A673 (cell line): ENCODE data around the gene SHOX. TPM values are rescaled to one million over a fixed set of nuclear protein-coding genes. Genes with fewer than 3 reads are reported as not detected.

Experiments used
- BruUV-seq: library from RNA; stranded (reverse); fragments of 400-500 nt; replicated peaks from 2 replicates; lab custom pipeline; 2021; lab: Mats Ljungman, UMichigan
- CTCF ChIA-PET: fragments of 300-600 bp; sonication (Branson Sonifier 250); formaldehyde crosslinking; loops from one replicate; lab custom pipeline; 2022; ENCODE audit warnings: antibody characterized with exemption; lab: Charles Lee
- POLR2A ChIA-PET: fragments of 300-600 bp; sonication (Branson Sonifier 250); formaldehyde crosslinking; loops from one replicate; lab custom pipeline; 2022; ENCODE audit warnings: antibody characterized with exemption; ENCODE audit not compliant: low non-redundant PET; lab: Charles Lee
- DNase-seq: peaks from one replicate; pipeline ENCODE4 v3.0.0-alpha.2; 2015; ENCODE audit warnings: low spot score
- H3K27ac ChIP-seq: fragments of 200-600 bp; sonication (generic); 2 replicates; pipeline ENCODE4 v1.5.1; 2016; ENCODE audit warnings: mixed run types, low read depth, mild to moderate bottlenecking, mixed read lengths, antibody characterized with exemption, low read length; ENCODE audit not compliant: poor library complexity, severe bottlenecking
- H3K27me3 ChIP-seq: fragments of 200-600 bp; sonication (generic); replicated peaks from 2 replicates; pipeline ENCODE4 v1.6.1; 2017; ENCODE audit warnings: mixed run types, low read depth, mild to moderate bottlenecking, mixed read lengths, antibody characterized with exemption, low read length; ENCODE audit not compliant: insufficient read depth, poor library complexity
- H3K36me3 ChIP-seq: fragments of 200-600 bp; sonication (generic); 2 replicates; pipeline ENCODE4 v1.6.1; 2016; ENCODE audit warnings: mixed run types, mild to moderate bottlenecking, mixed read lengths, antibody characterized with exemption, low read length; ENCODE audit not compliant: insufficient read depth, poor library complexity, severe bottlenecking
- H3K4me1 ChIP-seq: fragments of 200-600 bp; sonication (generic); 2 replicates; pipeline ENCODE4 v1.6.1; 2017; ENCODE audit warnings: mixed run types, mild to moderate bottlenecking, mixed read lengths, antibody characterized with exemption, low read length; ENCODE audit not compliant: insufficient read depth, poor library complexity, severe bottlenecking
- H3K4me3 ChIP-seq: fragments of 200-600 bp; sonication (generic); 2 replicates; pipeline ENCODE4 v1.5.1; 2016; ENCODE audit warnings: low read depth, mixed run types, mild to moderate bottlenecking, mixed read lengths, low read length; ENCODE audit not compliant: poor library complexity, severe bottlenecking
- H3K9me3 ChIP-seq: fragments of 200-600 bp; sonication (generic); 2 replicates; pipeline ENCODE4 v1.6.1; 2016; ENCODE audit warnings: mixed run types, low read depth, mild to moderate bottlenecking, mixed read lengths, antibody characterized with exemption, low read length; ENCODE audit not compliant: poor library complexity, severe bottlenecking
- EZH2 ChIP-seq: fragments of 200-600 bp; sonication (generic); IDR thresholded peaks from 2 replicates; pipeline ENCODE4 v1.6.1; 2017; ENCODE audit warnings: borderline replicate concordance, low read depth, mild to moderate bottlenecking, mixed read lengths, antibody characterized with exemption, low read length; ENCODE audit not compliant: poor library complexity, severe bottlenecking
- intact Hi-C: fragments of 100-400 bp; cut with micrococcal nuclease; formaldehyde crosslinking; loops from one replicate; pipeline ENCODE4 v1.10.0; 2022; ENCODE audit not compliant: unreplicated experiment
- total RNA-seq: library from RNA; stranded (reverse); gene quantifications from 2 replicates; pipeline ENCODE4 v1.2.3, GENCODE V29; 2021
- TF ChIP-seq, protein P1 (sequence below): fragments of 300-800, 200-600 bp; sonication (generic); conservative IDR thresholded peaks from 2 replicates; pipeline ENCODE4 v1.5.1; 2017; ENCODE audit warnings: low read depth, mild to moderate bottlenecking, antibody characterized with exemption, low read length, moderate library complexity, mixed read lengths

SHOX gene
- total RNA-seq, 1 experiment from 2014 or later: not detected

DNA sequence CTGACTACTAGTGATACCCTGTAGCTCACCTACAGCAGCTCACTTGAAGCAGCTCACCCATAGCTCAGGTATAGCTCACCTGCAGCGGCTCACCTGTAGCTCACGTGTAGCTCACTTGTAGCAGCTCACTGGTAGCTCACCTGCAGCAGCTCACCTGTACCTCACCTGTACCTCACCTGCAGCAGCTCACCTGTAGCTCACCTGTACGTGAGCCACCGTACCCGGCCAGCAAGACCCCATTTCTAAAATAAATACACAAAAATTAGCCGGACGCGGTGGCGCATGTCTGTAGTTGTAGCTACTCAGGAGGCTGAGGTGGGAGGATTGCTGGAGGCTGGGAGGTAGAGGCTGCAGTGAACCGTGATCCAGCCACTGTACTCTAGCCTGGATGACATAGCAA lies 30.6 kb downstream of the SHOX start:
- H3K4me3 ChIP-seq: no peak overlapping the region
- ChIA-PET CTCF (no interaction called here), POLR2A (no interaction called here)
- H3K27me3 ChIP-seq: no peaks in the 10 kb centered on the region
- no peak for DNase-seq
- H3K36me3 ChIP-seq: no peaks in the 10 kb centered on the region
- no peak overlapping the region for H3K27ac ChIP-seq
- intact Hi-C loops: no loop called here
- peaks cover 3% of the 10 kb centered on the region for H3K9me3 ChIP-seq
- H3K4me1 ChIP-seq: no peaks in the 10 kb centered on the region
- TF ChIP-seq, protein P1, sequence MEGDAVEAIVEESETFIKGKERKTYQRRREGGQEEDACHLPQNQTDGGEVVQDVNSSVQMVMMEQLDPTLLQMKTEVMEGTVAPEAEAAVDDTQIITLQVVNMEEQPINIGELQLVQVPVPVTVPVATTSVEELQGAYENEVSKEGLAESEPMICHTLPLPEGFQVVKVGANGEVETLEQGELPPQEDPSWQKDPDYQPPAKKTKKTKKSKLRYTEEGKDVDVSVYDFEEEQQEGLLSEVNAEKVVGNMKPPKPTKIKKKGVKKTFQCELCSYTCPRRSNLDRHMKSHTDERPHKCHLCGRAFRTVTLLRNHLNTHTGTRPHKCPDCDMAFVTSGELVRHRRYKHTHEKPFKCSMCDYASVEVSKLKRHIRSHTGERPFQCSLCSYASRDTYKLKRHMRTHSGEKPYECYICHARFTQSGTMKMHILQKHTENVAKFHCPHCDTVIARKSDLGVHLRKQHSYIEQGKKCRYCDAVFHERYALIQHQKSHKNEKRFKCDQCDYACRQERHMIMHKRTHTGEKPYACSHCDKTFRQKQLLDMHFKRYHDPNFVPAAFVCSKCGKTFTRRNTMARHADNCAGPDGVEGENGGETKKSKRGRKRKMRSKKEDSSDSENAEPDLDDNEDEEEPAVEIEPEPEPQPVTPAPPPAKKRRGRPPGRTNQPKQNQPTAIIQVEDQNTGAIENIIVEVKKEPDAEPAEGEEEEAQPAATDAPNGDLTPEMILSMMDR: no peak
- TF ChIP-seq EZH2: no peak
- no TSS peak for BruUV-seq

DNA sequence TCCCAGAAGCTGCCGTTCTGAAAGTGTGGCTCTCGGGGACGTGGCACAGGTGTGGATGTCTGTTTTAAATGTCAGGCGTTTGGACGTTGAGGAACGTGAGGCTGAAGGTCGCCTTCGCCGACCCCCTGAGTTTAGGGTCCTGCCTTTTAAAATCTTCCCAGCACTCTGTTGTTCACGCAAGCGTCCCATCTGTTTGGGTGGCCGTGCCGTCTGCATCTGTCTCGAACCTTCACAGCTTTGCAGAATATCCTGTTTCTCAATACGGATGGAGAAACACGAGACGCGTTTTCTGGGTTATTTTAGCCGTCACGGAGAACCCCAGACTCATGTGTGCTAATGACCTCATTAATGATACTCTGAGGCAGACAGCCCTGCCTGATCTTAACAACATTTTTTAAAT lies 31.5 kb downstream of the SHOX start:
- no peak for DNase-seq
- ChIA-PET POLR2A (no interaction called here), CTCF (no interaction called here)
- Histone ChIP-seq H3K9me3 (peaks cover 3% of the 10 kb centered on the region), H3K4me3 (no peak overlapping the region), H3K4me1 (no peaks in the 10 kb centered on the region), H3K36me3 (no peaks in the 10 kb centered on the region), H3K27me3 (no peaks in the 10 kb centered on the region), H3K27ac (no peak overlapping the region)
- intact Hi-C loops: no loop called here
- BruUV-seq: no TSS peak
- TF ChIP-seq EZH2: no peak
- TF ChIP-seq, protein P1: no peak

DNA sequence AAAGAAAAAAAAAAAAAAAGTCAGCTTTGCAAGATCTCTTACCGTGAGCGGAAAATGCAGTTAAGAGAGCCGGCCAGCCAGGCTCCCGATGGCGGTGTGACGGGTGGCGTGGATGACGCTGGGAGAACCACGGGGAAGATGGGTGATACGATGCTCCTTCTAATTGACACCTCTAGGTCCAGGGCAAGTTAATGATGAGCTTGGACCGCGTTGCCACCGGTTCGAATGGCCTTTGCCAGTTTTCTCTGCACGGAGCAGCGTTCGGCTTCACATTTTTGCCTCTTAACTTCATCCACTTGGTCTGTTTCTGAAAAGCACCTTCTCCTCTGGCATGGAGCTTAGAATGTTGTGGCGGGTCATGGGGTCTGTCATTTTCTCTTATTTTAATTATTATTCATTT lies 33.2 kb downstream of the SHOX start:
- POLR2A ChIA-PET: no interaction called here
- intact Hi-C loops: no loop called here

More for the DNA sequence above, 33.2 kb downstream of the SHOX start:
- BruUV-seq: no TSS peak
- H3K36me3 ChIP-seq: no peaks in the 10 kb centered on the region
- H3K4me3 ChIP-seq: no peak overlapping the region
- no peaks in the 10 kb centered on the region for H3K27me3 ChIP-seq
- H3K4me1 ChIP-seq: no peaks in the 10 kb centered on the region
- peaks cover 3% of the 10 kb centered on the region for H3K9me3 ChIP-seq
- H3K27ac ChIP-seq: no peak overlapping the region
- no peak for TF ChIP-seq EZH2
- TF ChIP-seq, protein P1: no peak
- DNase-seq: no peak
- CTCF ChIA-PET: no interaction called here
